Muscle layer of duodenum (tissue), 2 donors: ENCODE measurements around the gene CCDC33.
"Not testable (repeated sequence)": the region's sequence is repeated elsewhere in the genome, so short reads cannot be mapped to it uniquely, and the experiment has no call there.

Source experiments
- H3K27ac ChIP-seq: one replicate; pipeline ENCODE4 v1.7.0; 2013; ENCODE audit warnings: mild to moderate bottlenecking, low read length
- H3K27me3 ChIP-seq: one replicate; pipeline ENCODE4 v1.7.0; 2013; ENCODE audit warnings: low read depth, mild to moderate bottlenecking, control low read depth, low read length
- H3K36me3 ChIP-seq, 2 donors: one replicate each; pipeline ENCODE4 v1.7.0; 2013; ENCODE audit warnings: low read length in 2 of 2, control low read depth in 1 of 2, mild to moderate bottlenecking in 1 of 2; ENCODE audit not compliant: insufficient read depth in 2 of 2, control insufficient read depth in 1 of 2
- H3K4me1 ChIP-seq, 2 donors: one replicate each; pipeline ENCODE4 v1.7.0; 2013; ENCODE audit warnings: low read length in 2 of 2, mild to moderate bottlenecking in 2 of 2, control low read depth in 1 of 2, moderate library complexity in 1 of 2; ENCODE audit not compliant: insufficient read depth in 2 of 2, control insufficient read depth in 1 of 2
- H3K4me3 ChIP-seq, 2 donors: one replicate each; pipeline ENCODE4 v1.7.0; 2013; ENCODE audit warnings: low read length in 2 of 2, low read depth in 1 of 2, mild to moderate bottlenecking in 1 of 2
- H3K9me3 ChIP-seq, 2 donors: one replicate each; pipeline ENCODE4 v1.7.0; 2013; ENCODE audit warnings: low read length in 2 of 2, control low read depth in 1 of 2, mild to moderate bottlenecking in 1 of 2; ENCODE audit not compliant: control insufficient read depth in 1 of 2
- donor health status: healthy.

The CCDC33 gene

GRCh38 chr15:74347757-74348250 is 111.7 kb downstream of the CCDC33 start:
- Histone ChIP-seq H3K36me3 (no peaks in the 10 kb centered on the region), H3K27ac (no peak overlapping the region), H3K4me3 (no peak overlapping the region), H3K27me3 (no peaks in the 10 kb centered on the region), H3K4me1 (no peaks in the 10 kb centered on the region), H3K9me3 (no peaks in the 10 kb centered on the region)

- no peak overlapping the region for H3K4me3 ChIP-seq
- no peaks in the 10 kb centered on the region for H3K4me1 ChIP-seq
- H3K36me3 ChIP-seq = no peaks in the 10 kb centered on the region
- H3K27me3 ChIP-seq = no peaks in the 10 kb centered on the region
- H3K9me3 ChIP-seq = no peaks in the 10 kb centered on the region
- H3K27ac ChIP-seq = no peak overlapping the region
These were observed 113.2 kb downstream of the CCDC33 start for GRCh38 chr15:74349241-74349778.

GRCh38 chr15:74350295-74351275 is 114.5 kb downstream of the CCDC33 start:
- no peak overlapping the region for H3K4me3 ChIP-seq
- H3K9me3 ChIP-seq = no peaks in the 10 kb centered on the region
- H3K27me3 ChIP-seq = no peaks in the 10 kb centered on the region
- H3K36me3 ChIP-seq = no peaks in the 10 kb centered on the region
- no peaks in the 10 kb centered on the region for H3K4me1 ChIP-seq
- H3K27ac ChIP-seq = no peak overlapping the region

- H3K4me1 ChIP-seq = no peaks in the 10 kb centered on the region
- H3K27ac ChIP-seq = no peak overlapping the region
- H3K36me3 ChIP-seq = no peaks in the 10 kb centered on the region
- H3K9me3 ChIP-seq = no peaks in the 10 kb centered on the region
- H3K27me3 ChIP-seq = no peaks in the 10 kb centered on the region
- H3K4me3 ChIP-seq = no peak overlapping the region
These were observed 115.5 kb downstream of the CCDC33 start for GRCh38 chr15:74351670-74352069.

GRCh38 chr15:74352393-74352910 is 116.3 kb downstream of the CCDC33 start:
- Histone ChIP-seq H3K4me3 (no peak overlapping the region), H3K27ac (no peak overlapping the region), H3K4me1 (no peaks in the 10 kb centered on the region), H3K27me3 (no peaks in the 10 kb centered on the region), H3K36me3 (no peaks in the 10 kb centered on the region), H3K9me3 (no peaks in the 10 kb centered on the region)

GRCh38 chr15:74353992-74354391 is 117.9 kb downstream of the CCDC33 start:
- not testable (repeated sequence) for H3K4me1 ChIP-seq, H3K27ac ChIP-seq, H3K9me3 ChIP-seq, H3K36me3 ChIP-seq, H3K27me3 ChIP-seq, H3K4me3 ChIP-seq

- H3K4me3 ChIP-seq, H3K36me3 ChIP-seq, H3K9me3 ChIP-seq, H3K27me3 ChIP-seq, H3K4me1 ChIP-seq, H3K27ac ChIP-seq: not testable (repeated sequence)
These were observed 119.9 kb downstream of the CCDC33 start for GRCh38 chr15:74356050-74356449.

- H3K36me3 ChIP-seq, H3K27ac ChIP-seq, H3K4me1 ChIP-seq, H3K4me3 ChIP-seq, H3K27me3 ChIP-seq, H3K9me3 ChIP-seq: not testable (repeated sequence)
These were observed 121.4 kb downstream of the CCDC33 start for GRCh38 chr15:74357514-74357913.

GRCh38 chr15:74359376-74359775 is 123.2 kb downstream of the CCDC33 start:
- H3K4me1 ChIP-seq, H3K9me3 ChIP-seq, H3K27me3 ChIP-seq, H3K36me3 ChIP-seq, H3K27ac ChIP-seq, H3K4me3 ChIP-seq: not testable (repeated sequence)

- H3K4me1 ChIP-seq, H3K27ac ChIP-seq: not testable (repeated sequence)
These were observed 124.7 kb downstream of the CCDC33 start for GRCh38 chr15:74360855-74361254.

GRCh38 chr15:74362482-74362881 is 126.4 kb downstream of the CCDC33 start:
- Histone ChIP-seq H3K36me3 (no peaks in the 10 kb centered on the region), H3K27me3 (peaks cover 10% of the 10 kb centered on the region), H3K4me1 (peaks cover 0 to 12% of the 10 kb centered on the region in 2 donors), H3K27ac (no peak overlapping the region), H3K4me3 (no peak overlapping the region), H3K9me3 (no peaks in the 10 kb centered on the region)

More at GRCh38 chr15:74360855-74361254, 124.7 kb downstream of the CCDC33 start:
- not testable (repeated sequence) for H3K4me3 ChIP-seq, H3K36me3 ChIP-seq, H3K27me3 ChIP-seq, H3K9me3 ChIP-seq
